ENCODE results near the gene OXT. TPM values are rescaled to one million over a fixed set of nuclear protein-coding genes. Genes with fewer than 3 reads are reported as not detected.
A peak's percentile ranks its signal among the peaks of the same experiment; 100 is the strongest.

OXT gene
- total and polyA plus RNA-seq, 2 of the 13 experiments (the other 11 are each of a cell fraction or from before 2014, with no cell fraction given), result not detected

DNA sequence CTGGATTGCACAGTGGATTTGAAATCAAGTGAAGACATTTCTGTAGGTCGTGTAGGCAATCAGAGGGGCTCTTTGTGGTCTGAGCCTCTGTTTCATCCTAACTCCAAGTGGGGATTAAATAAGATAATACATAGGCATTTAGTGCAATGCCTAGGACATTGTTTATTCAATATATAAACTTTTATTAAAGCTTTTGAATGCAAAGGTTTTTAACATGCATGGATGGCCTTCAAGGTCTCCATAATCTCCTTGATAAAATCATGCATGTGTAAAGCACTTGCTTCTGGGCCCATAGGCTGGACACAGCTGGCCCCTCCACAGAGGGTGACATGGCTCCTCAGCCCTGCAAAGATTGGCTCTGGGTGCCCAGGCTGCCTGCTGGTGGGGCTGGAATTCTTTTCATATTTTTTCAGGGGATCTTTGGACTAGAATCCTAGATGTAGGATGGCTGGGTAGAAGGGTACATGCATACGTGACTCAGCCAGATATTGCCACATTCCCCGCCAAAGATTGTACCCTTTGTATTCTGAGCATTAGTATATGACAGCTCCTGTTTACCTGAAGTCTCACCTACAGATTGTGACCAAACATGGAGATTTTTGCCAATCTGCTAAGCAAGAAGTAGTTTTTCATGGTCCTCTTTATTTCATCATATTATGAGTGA lies 32.1 kb downstream of the OXT start (continued):
- TF ChIP-seq ZNF17 (CRISPR knock-in tag; IDR thresholded peaks at IDR 0.05), result no peak
- peak; percentile 94 for TF ChIP-seq HNF4G (IDR thresholded peaks at IDR 0.05; ENCODE audit: borderline replicate concordance, low read depth, low read length)
- TF ChIP-seq HNF4G (CRISPR knock-in tag; IDR thresholded peaks at IDR 0.05; ENCODE audit: borderline replicate concordance, low read depth), result peak; percentile 85; the same call in 1 of the 2 replicates
- no peak for TF ChIP-seq CHCHD3 (CRISPR knock-in tag; IDR thresholded peaks at IDR 0.05)
- 0 out of 2 replicates have a peak, but pooled peaks have one; percentile 28 for TF ChIP-seq POLR2G (IDR thresholded peaks at IDR 0.05; ENCODE audit: low read depth, low read length)
- TF ChIP-seq ZNF180 (CRISPR knock-in tag; IDR thresholded peaks at IDR 0.05; ENCODE audit: borderline replicate concordance, low read depth), result no peak
- no peak for TF ChIP-seq TEAD2 (CRISPR knock-in tag; IDR thresholded peaks at IDR 0.05)
- TF ChIP-seq ZNF746 (CRISPR knock-in tag; IDR thresholded peaks at IDR 0.05), result no peak
- peak; percentile 67; the same call in 1 of the 2 replicates for TF ChIP-seq ZFX (CRISPR knock-in tag; IDR thresholded peaks at IDR 0.05; ENCODE audit: low read depth)
- TF ChIP-seq KLF11 (CRISPR knock-in tag; IDR thresholded peaks at IDR 0.05), result no peak; the same call in 1 of the 2 replicates
- TF ChIP-seq, protein P1, sequence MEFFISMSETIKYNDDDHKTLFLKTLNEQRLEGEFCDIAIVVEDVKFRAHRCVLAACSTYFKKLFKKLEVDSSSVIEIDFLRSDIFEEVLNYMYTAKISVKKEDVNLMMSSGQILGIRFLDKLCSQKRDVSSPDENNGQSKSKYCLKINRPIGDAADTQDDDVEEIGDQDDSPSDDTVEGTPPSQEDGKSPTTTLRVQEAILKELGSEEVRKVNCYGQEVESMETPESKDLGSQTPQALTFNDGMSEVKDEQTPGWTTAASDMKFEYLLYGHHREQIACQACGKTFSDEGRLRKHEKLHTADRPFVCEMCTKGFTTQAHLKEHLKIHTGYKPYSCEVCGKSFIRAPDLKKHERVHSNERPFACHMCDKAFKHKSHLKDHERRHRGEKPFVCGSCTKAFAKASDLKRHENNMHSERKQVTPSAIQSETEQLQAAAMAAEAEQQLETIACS (CRISPR knock-in tag; IDR thresholded peaks at IDR 0.05), result no peak
- TF ChIP-seq JUN (CRISPR knock-in tag; IDR thresholded peaks at IDR 0.05), result peak; percentile 82
- TF ChIP-seq YEATS4 (CRISPR knock-in tag; IDR thresholded peaks at IDR 0.05; ENCODE audit: borderline replicate concordance), result peak; percentile 4; the same call in 1 of the 2 replicates
- TF ChIP-seq ZMAT3 (CRISPR knock-in tag; conservative IDR thresholded peaks at IDR 0.05), result peak; percentile 0; the same call in 1 of the 2 replicates
- TF ChIP-seq FLYWCH1 (CRISPR knock-in tag; IDR thresholded peaks at IDR 0.05), result no peak
- no peak; the same call in 1 of the 2 replicates for TF ChIP-seq ISX (CRISPR knock-in tag; conservative IDR thresholded peaks at IDR 0.05)
- TF ChIP-seq IKZF4 (CRISPR knock-in tag; IDR thresholded peaks at IDR 0.05; ENCODE audit: borderline replicate concordance, low read depth, not compliant biosample characterization), result no peak
- TF ChIP-seq, protein P2, sequence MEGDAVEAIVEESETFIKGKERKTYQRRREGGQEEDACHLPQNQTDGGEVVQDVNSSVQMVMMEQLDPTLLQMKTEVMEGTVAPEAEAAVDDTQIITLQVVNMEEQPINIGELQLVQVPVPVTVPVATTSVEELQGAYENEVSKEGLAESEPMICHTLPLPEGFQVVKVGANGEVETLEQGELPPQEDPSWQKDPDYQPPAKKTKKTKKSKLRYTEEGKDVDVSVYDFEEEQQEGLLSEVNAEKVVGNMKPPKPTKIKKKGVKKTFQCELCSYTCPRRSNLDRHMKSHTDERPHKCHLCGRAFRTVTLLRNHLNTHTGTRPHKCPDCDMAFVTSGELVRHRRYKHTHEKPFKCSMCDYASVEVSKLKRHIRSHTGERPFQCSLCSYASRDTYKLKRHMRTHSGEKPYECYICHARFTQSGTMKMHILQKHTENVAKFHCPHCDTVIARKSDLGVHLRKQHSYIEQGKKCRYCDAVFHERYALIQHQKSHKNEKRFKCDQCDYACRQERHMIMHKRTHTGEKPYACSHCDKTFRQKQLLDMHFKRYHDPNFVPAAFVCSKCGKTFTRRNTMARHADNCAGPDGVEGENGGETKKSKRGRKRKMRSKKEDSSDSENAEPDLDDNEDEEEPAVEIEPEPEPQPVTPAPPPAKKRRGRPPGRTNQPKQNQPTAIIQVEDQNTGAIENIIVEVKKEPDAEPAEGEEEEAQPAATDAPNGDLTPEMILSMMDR (CRISPR knock-in tag; IDR thresholded peaks at IDR 0.05), result peak; percentile 72
- TF ChIP-seq JARID2 (CRISPR knock-in tag; IDR thresholded peaks at IDR 0.05; ENCODE audit: insufficient replicate concordance), result peak; percentile 78
- no peak for TF ChIP-seq ATM (IDR thresholded peaks at IDR 0.05; ENCODE audit: borderline replicate concordance)
- no peak for TF ChIP-seq GTF3A (CRISPR knock-in tag; conservative IDR thresholded peaks at IDR 0.05)
- 0 out of 2 replicates have a peak, but pooled peaks have one; percentile 13 for TF ChIP-seq ARHGAP35 (CRISPR knock-in tag; IDR thresholded peaks at IDR 0.05; ENCODE audit: borderline replicate concordance)
- peak; percentile 71; the same call in 1 of the 2 replicates for TF ChIP-seq BHLHE40 (IDR thresholded peaks at IDR 0.05; ENCODE audit: low read length)
- no peak for TF ChIP-seq GPN1 (CRISPR knock-in tag; IDR thresholded peaks at IDR 0.05; ENCODE audit: borderline replicate concordance)
- peak; percentile 28; the same call in 1 of the 2 replicates for TF ChIP-seq MIER2 (CRISPR knock-in tag; IDR thresholded peaks at IDR 0.05)
- TF ChIP-seq SSRP1 (CRISPR knock-in tag; IDR thresholded peaks at IDR 0.05), result no peak
- peak; percentile 98 for TF ChIP-seq MEIS1 (CRISPR knock-in tag; IDR thresholded peaks at IDR 0.05; ENCODE audit: borderline replicate concordance)
- TF ChIP-seq ZNF761 (CRISPR knock-in tag; conservative IDR thresholded peaks at IDR 0.05), result peak; percentile 91
- peak in 1 of 2 experiments; percentile 61; a peak in 1 of 4 replicates for TF ChIP-seq NR2F1 (CRISPR knock-in tag; IDR thresholded peaks at IDR 0.05)
